Activated T-cell treated with anti-CD3 and anti-CD28 coated beads, Interleukin-2, amount 50 U/mL, for 48 hours (primary cell): ENCODE measurements around the gene MACROH2A1.

Experiments used
- DNase-seq, 2 experiments: peaks; one replicate each; pipeline ENCODE4 v3.0.0-alpha.2; 2020

The MACROH2A1 gene

GRCh38 chr5:135396459-135397055 lies 2.5 kb downstream of the MACROH2A1 start:
- no peak for DNase-seq

- DNase-seq = no peak
Measured at GRCh38 chr5:135395866-135396265, 3.2 kb downstream of the MACROH2A1 start.

GRCh38 chr5:135395451-135395850 lies 3.6 kb downstream of the MACROH2A1 start:
- no peak for DNase-seq

- no peak for DNase-seq
Measured at GRCh38 chr5:135394095-135394494, 4.9 kb downstream of the MACROH2A1 start.

- no peak for DNase-seq
Measured at GRCh38 chr5:135393691-135394090, 5.3 kb downstream of the MACROH2A1 start.

- no peak for DNase-seq
Measured at GRCh38 chr5:135393229-135393628, 5.8 kb downstream of the MACROH2A1 start.

GRCh38 chr5:135392256-135392655 lies 6.8 kb downstream of the MACROH2A1 start:
- no peak for DNase-seq

- no peak for DNase-seq
Measured at GRCh38 chr5:135391869-135392255, 7.2 kb downstream of the MACROH2A1 start.

GRCh38 chr5:135391116-135391868 lies 7.7 kb downstream of the MACROH2A1 start:
- no peak for DNase-seq

- no peak for DNase-seq
Measured at GRCh38 chr5:135388860-135389435, 10.1 kb downstream of the MACROH2A1 start.

GRCh38 chr5:135387629-135387960 lies 11.4 kb downstream of the MACROH2A1 start:
- no peak for DNase-seq

- no peak for DNase-seq
Measured at GRCh38 chr5:135386886-135387628, 12.0 kb downstream of the MACROH2A1 start.

GRCh38 chr5:135386096-135386495 lies 12.9 kb downstream of the MACROH2A1 start:
- no peak for DNase-seq

GRCh38 chr5:135385576-135385975 lies 13.5 kb downstream of the MACROH2A1 start:
- DNase-seq = no peak

GRCh38 chr5:135384898-135385297 lies 14.1 kb downstream of the MACROH2A1 start:
- no peak for DNase-seq

GRCh38 chr5:135383803-135384495 lies 15.1 kb downstream of the MACROH2A1 start:
- DNase-seq = no peak

- no peak for DNase-seq
Measured at GRCh38 chr5:135382981-135383380, 16.1 kb downstream of the MACROH2A1 start.

- DNase-seq = no peak
Measured at GRCh38 chr5:135382106-135382790, 16.8 kb downstream of the MACROH2A1 start.

- DNase-seq = no peak
Measured at GRCh38 chr5:135379046-135379654, 19.9 kb downstream of the MACROH2A1 start.

- DNase-seq = no peak
Measured at GRCh38 chr5:135377751-135378680, 21.0 kb downstream of the MACROH2A1 start.
